CD4-positive, alpha-beta T cell treated with Interleukin-2 at 100 ng/mL for 4 hours (primary cell): ENCODE results near the gene SLC30A4.
A peak's percentile ranks its signal among the peaks of the same experiment; 100 is the strongest.
"Not testable (repeated sequence)": the region's sequence is repeated elsewhere in the genome, so short reads cannot be mapped to it uniquely, and the experiment has no call there.

ENCODE experiments used
- DNase-seq: peaks from one replicate; pipeline ENCODE4 v3.0.0-alpha.2; 2020; ENCODE audit warnings: low spot score

SLC30A4 gene, protein sequence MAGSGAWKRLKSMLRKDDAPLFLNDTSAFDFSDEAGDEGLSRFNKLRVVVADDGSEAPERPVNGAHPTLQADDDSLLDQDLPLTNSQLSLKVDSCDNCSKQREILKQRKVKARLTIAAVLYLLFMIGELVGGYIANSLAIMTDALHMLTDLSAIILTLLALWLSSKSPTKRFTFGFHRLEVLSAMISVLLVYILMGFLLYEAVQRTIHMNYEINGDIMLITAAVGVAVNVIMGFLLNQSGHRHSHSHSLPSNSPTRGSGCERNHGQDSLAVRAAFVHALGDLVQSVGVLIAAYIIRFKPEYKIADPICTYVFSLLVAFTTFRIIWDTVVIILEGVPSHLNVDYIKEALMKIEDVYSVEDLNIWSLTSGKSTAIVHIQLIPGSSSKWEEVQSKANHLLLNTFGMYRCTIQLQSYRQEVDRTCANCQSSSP

DNA sequence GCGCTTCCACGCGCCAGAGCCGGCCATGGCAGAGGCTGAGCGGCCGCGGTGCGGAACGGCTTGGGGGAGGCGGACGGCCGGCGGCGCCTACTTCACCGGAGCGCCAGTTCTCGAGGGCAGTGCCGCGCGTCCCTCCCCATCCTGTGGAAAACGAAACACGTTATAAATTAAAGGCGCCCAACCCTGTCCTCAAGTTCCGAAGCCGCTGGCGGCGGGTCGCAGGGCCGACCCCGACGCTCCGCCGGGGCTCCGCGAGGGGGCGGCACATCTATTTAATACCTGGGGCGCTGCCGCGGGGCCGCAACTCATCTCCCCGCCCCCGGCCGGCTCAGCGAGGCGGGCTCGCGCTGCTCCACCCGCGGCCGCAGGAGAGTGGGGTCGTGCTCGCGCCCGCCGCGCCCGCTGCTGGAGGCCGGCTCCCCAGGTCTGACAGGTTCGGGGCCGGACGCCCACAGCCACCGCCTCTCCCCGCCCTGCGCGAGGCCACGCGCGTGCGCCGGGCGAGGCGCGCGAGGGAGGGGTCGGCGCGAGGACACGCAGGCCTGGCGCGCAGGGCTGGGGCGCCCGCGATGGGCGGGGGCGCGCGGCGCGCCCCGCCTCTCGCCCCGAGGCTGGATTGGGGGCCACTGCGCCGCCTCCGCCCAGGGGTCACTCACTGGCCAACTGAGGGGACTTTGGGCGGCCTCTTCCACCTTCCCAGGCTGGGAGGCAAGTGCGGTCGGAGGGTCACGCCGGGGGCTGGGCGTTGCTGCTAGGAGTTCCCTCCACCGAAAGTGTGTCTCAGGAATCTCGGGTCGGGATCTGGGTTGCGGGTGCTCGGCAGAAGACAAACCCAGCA, at the start of gene SLC30A4:
Gene SLC30A4 (minus strand): TSS at position 428 of the 838 bp plus-strand sequence. CDS start 401 bp downstream, at position 27.
- peak; percentile 71 for DNase-seq

DNA sequence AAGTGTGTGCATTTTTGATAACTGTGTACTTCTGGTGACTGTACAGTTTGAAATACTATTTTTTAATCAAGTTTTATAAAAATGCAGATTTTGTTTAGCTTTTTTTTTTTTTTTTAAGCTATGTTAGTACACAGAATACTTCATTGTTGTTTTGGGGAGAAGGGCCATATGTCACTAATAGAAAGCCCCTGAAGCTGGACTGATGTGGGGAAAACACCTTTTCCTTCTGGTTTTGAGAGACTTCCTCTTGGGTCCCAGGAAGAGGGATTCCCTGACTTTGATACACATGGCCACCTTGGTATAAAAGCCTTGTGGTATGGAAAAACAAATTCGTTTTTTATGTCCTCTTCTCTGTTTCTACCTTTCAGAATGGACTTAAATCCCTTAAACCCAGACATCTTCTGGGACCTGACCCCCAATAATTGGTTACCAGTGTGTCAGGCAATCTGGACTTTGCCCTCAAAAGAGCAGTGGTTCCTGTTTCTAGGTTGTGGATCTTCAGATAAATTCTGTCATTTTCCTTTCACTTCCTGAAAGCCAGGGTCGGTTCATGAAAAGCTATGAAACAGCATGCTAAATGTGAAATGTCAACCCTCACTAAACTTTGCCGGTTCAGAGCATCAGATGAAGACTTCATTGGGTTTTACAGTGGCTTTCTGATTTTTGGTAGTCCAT, 33.5 kb upstream of the SLC30A4 start:
- DNase-seq: no peak

DNA sequence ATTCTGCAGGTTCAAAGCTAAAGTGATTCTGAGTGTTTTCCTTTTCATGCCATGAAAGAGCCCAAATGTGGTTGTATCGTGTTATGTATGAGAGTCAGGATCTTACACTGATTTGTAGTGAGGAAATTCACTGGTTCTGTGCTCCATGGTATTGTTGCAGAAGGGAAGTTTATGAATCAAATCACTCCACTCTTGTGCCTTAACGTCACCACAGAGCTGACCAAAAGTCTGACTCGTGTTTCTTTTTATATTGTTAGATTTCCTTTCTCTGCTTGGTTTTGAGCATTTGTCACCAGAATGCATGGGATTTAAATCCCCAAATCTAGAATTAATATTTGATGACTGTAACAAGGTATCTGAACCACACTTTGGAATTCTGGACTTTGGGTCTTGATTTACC, 29.1 kb upstream of the SLC30A4 start:
- DNase-seq: no peak

DNA sequence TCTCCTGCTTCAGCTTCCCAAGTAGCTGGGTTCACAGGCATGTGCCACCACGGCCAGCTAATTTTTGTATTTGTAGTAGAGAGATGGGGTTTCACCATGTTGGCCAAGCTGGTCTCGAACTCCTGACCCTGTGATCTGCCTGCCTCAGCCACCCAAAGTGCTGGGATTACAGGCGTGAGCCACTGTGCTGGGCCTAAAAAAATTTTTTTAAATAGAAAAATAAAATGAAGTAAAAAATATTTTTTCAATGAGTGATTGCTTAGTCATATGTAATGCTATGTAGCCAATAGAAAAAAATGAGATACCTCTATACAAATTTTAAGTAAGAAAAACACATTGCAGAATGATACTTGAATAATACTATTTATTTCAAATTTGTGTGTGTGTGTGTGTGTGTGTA, 27.9 kb upstream of the SLC30A4 start:
- DNase-seq: no peak

DNA sequence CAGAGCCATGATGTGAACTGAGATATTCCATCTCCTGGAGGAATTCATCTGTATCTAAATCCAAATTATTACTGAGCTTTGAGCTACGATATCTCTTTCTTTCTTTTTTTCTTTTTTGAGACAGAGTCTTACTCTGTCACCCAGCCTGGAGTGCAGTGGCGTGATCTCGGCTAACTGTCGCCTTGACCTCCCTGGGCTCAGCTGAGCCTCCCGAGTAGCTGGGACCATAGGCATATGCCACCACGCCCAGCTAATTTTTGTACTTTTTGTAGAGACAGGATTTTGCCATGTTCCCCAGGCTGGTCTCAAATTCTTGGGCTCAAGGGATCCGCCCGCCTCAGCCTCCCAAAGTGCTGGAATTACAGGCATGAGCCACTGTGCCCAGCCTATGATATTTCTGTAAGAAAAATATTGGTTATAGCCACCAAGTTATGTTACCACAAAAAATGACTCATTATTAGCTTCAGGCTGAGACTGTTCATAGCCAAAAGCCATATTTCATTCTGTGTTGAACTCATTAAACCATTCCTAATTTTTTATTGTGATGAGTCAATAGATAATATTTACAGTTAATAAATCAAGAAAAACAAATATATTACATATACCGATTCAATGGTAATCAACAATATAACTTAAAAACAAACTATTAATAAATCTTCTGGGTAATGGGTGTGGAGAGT, 27.1 kb upstream of the SLC30A4 start:
- no peak for DNase-seq

DNA sequence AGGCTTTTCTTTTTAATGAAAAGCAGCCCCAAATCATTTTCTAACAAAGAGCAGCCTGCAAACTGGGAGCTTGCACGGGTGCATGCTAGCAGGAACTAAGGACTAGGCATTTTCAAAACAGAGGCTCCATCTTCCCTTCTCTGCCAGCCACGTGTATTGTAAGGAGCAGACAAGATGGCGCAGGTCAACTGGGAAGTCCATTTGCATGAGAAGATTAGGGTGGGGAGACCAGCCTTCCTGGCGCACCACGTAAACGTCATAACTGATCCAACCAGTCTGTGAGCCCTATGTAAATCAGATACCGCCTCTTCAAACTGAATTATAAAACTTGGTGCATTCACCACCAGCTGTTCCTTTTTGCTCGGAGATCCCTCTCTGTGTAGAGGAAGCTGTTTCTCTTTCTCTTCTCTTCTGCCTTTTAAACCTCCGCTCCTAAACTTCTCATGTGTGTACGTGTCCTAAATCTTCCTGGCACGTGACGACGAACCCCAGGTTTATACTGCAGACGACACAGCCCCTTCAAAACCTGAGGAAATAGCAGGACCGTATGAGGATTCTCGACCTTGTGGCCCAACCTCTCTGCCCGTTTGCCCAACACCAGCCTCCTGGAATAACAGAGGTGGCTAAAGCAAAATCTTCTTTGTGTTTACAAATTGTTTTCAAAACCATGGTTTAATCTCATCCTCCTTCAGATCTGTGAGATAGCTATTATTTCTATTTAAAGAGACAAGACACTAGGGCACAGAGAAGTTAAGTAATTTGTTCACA, 26.4 kb upstream of the SLC30A4 start:
- DNase-seq: no peak

DNA sequence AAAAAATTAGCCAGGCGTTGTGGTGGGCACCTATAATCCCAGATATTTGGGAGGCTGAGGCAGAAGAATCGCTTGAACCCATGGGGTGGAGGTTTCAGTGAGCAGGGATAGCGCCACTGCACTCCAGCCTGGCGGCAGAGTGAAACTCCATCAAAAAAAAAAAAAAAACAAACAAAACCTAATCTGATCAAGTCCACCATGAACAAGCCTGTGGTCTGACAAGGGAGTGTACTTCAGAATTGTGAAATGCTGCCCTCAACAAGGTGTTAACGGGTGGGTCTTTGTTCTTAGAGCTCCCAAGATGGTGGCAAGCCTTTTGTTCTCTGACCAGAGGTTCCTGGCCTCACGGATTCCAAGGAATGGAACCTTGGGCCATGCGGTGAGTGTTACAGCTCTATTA, 24.2 kb upstream of the SLC30A4 start:
- DNase-seq: no peak

DNA sequence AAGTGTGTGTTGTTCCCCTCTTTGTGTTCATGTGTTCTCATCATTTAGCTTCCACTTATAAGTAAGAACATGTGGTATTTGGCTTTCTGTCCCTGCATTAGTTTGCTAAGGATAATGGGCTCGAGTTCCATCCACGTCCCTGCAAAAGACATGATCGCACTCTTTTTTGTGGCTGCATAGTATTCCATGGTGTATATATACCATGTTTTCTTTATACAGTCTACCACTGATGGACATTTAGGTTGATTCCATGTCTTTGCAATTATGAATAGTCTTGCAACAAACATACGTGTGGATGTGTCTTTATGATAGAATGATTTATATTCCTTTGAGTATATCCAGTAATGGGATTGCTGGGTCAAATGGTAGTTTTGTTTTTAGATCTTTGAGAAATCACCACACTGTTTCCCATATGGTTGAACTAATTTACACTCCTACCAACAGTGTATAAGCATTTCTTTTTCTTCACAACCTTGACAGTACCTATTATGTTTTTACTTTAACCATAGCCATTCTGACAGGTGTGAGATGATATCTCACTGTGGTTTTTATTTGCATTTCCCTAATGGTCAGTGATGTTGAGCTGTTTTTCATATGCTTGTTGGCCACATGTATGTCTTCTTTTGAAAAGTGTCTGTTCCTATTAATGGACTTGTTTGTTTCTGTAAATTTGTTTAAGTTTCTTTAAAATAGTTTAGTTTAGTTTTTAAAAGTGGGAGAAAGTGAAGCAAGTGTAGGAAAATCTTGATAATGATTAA, 21.9 kb upstream of the SLC30A4 start:
- DNase-seq: no peak

DNA sequence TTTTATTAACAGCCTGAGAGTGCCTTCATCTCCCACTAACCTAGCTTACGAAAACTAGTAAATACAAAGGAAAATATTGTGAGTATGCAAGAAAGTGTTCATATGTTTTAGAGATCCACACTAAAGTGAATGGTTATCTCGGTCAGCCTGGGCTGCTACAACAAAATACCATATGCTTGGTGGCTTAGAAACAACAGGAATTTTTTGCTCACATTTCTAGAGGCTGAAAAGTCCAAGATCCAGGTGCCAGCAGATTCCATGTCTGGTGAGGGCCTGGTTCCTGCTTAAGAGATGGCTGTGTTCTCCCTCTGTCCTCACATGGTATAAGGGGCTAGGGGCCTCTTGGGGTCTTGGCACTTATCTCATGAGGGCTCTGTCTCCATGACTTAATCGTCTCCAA, 20.5 kb upstream of the SLC30A4 start:
- no peak for DNase-seq

DNA sequence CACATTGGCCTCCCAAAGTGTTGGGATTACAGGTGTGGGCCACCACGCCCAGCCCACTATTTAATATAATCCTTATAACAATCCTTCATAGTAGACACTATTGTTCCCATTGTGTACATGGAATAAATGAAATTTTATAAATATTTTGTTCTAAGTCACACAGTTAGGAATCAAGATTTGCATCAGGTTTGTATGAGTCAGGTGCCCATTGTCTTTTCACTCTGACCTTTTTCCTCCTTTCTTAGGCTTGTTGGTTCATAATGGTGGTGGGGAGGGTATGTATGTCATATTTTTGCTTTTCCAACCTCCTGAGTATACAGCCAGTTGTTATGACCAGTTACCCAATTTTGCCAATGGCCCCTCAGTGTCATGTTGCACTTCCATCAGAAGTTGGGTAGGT, 18.0 kb upstream of the SLC30A4 start:
- no peak for DNase-seq

DNA sequence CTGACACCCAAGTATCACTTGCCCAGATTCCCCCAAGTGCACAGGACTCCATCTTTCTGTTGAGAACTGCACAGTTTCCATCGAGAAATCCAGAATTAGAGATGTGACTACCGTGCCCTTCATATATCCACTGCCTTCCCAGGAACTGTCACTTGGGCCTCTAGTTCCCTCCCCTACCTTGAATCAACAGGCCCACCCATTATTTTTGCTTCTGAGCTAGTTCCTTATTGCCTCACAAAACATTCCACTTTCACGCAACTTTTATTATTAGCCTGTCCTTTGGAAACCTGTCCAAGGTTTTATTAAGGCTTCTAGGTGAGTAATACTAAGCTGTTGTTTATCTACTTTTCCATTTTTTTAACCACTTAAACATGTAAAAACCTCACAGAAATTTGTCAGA, 17.1 kb upstream of the SLC30A4 start:
- no peak for DNase-seq

DNA sequence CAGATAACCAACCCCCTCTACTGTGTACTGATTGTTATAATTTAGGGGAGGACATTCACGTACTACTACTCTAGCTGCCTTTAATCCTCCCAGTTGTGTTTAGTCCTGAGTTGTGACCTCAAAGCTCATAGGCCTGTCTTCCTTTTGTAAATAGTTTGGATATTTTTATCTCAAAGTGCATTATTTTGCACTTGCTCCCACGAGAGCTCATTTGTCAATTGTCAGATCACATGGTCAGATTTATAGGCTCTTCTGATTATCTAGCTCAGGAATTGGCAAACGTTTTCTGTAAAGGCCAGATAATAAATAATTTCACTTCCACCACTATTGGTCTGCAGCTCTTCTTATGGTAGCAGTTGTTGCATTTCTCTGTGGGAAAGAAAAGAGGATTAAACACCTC, 14.4 kb upstream of the SLC30A4 start:
- no peak for DNase-seq

DNA sequence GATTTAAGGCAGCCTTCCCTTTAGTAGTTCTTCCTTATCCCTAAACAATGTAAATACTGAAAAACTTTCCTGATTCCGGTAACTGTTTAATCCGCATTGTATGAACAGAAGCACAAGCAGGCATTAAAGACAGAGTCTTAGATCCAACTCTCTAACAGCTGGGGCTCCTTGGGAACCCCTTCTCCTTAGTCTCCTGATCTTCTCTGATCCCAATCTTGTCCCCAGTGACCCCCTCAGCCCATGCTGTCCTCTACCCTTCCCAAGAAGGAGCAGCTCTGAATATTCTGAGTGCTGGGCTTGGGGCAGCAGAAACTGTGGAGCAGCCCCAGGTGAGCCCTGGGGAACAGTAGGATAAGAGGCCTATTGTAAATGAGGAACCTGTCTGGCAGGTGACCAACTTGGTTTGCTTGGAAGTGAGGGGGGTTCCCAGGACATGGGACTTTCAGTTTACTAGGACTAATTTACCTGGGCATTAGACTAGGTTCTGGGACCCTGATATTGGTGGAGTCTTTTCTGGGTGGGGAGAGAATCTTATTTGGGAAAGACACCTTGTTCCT, 13.0 kb upstream of the SLC30A4 start:
- DNase-seq: no peak

DNA sequence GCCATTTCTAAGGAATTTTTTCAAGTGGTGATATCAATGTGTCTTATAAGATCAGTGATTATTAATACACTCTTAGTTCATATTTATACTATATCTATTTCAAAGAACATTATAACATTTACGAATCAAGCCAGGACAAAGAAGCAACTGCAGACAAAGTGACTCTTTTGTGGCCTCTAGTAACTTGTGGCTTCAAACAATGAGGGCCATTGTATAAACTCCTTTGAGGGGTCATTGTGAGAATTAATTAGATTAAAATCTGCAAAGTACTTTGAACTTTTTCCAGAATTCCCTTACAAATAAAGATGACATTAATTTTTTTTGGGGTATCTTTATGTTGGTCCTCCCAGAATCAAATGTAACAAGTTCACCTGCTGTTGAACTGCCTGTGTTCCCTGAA, 12.3 kb upstream of the SLC30A4 start:
- no peak for DNase-seq

DNA sequence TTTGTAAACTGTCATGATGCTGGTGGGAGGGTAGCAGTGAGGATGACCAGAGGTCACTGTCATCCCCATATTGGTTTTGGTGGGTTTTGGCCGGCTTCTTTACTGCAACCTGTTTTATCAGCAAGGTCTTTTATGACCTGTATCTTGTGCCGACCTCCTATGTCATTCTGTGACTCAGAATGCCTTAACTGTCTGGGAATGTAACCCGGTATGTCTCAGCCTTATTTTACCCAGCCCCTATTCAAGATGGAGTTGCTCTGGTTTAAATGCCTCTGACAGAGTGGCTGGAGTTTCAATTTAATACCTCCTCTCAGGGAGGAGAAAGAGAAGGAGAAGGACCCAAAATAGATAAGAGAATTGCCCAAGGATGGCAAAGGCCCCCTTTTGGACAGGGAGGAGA, 10.3 kb upstream of the SLC30A4 start:
- not testable (repeated sequence) for DNase-seq

DNA sequence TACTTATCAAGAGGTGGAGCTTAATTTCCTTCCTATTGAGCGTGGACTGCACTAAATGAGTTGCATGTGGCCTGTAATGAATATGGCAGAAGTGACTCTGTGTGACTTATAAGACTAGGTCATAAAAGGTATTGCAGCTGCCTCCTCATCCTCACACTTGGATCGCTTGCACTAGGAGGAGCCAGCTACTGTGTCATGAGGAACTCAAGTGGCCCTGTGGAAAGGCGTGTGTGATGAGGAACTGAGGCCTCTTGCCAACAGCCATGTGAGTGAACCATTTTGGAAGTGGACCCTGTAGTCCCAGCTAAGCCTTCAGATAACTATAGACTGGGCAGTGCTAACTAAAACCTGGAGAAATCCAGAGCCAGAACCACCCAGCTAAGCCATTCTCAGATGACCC, 7.1 kb upstream of the SLC30A4 start:
- DNase-seq: no peak

DNA sequence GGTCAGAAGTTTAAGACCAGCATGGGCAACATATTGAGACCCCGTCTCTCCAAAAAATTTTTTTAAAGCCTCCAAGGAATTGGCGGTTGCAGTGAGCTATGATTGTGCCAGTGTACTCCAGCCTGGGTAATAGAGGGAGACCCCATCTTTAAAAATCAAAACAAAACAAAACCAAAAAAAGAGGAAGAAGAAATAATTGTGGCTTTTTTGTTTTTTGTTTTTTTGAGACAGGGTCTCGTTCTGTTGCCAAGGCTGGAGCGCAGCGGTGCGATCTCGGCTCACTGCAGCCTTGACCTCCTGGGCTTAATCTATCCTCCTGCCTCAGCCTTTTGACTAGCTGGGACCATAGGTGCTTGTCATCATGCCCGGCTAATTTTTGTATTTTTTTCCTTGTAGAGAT, 4.5 kb upstream of the SLC30A4 start:
- no peak for DNase-seq

DNA sequence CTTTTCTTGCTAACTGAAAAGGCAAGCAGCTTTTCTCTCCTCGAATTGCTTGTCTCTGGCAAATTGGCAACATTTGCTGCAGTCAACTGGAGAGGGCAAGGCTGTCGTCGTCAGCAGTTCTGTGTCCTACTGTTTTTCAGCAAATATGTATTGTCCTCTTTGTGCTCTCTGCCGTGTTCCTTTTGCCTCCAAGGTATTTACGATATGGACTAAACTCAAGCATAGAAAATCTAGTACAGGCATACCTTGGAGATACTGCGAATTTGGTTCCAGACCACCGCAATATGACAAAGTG, 558 bp upstream of the SLC30A4 start:
- DNase-seq: no peak

DNA sequence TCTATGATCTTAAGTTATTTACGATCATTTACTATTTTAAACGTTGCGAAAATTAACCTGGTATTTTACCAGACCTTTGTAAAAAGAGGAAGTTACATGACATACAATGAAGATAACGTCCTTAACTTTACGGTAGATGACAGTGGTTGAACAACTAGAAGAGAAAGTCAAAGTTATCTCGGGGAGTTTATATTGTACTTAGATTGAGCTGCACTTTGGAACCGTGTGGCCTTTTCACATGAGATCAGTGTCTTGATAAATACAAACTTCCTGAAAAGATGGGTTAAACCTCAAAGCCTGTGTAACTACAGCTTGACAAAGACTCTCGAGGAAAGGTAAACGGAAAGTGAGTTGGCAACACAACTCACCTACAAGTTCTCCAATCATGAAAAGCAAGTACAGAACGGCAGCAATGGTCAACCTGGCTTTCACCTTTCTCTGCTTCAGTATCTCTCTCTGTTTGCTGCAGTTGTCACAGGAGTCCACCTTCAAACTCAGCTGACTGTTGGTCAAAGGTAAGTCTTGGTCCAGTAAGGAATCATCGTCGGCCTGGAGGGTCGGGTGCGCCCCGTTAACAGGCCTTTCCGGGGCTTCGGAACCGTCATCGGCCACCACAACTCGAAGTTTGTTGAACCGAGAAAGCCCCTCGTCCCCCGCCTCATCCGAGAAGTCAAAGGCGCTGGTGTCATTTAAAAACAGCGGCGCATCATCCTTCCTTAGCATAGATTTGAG, 793 bp downstream of the SLC30A4 start:
- DNase-seq: no peak

DNA sequence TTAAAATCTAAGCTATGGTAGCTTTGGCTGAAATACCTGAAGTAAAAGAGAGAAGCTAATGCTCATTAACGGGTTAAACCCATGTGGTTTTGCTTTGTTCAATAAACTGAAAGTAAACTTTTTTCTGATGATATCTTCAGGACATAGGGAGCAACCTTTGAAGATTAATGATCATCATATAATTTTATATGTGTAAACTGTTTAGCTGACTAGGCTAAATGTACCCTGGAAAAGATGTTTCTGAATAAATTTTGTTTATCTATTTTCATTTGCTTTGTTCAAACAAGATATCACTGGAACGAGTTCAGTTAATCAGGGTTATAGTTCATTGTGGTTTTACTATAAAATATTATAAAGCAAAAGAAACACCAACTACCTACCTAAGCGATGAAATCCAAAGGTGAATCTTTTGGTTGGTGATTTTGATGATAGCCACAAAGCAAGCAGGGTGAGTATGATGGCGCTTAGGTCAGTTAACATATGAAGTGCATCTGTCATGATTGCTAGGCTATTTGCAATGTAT, 11.7 kb downstream of the SLC30A4 start:
- DNase-seq: no peak
